HG02870 (cell line): ENCODE data around the gene GRPR.
A peak's percentile ranks its signal among the peaks of the same experiment; 100 is the strongest.

Source experiments
- ATAC-seq: cut with Tn5 transposase; IDR thresholded peaks from one replicate; pipeline ENCODE4 v1.9.1; 2021; ENCODE audit warnings: mild to moderate bottlenecking, moderate library complexity; ENCODE audit not compliant: unreplicated experiment

GRPR gene

GRCh38 chrX:16123222-16123786, at the start of gene GRPR:
GRPR (plus strand) TSS chrX:16123565; CDS start chrX:16123954, 389 bp downstream.
- peak; percentile 54 for ATAC-seq

GRCh38 chrX:16075087-16075486, 48.3 kb upstream of the GRPR start:
- no peak for ATAC-seq

GRCh38 chrX:16076834-16077233, 46.5 kb upstream of the GRPR start:
- ATAC-seq = no peak

GRCh38 chrX:16077811-16078210, 45.6 kb upstream of the GRPR start:
- ATAC-seq = no peak

- no peak for ATAC-seq
These were observed 42.0 kb upstream of the GRPR start for GRCh38 chrX:16081357-16081756.

- ATAC-seq = no peak
These were observed 40.8 kb upstream of the GRPR start for GRCh38 chrX:16082470-16083085.

- ATAC-seq = no peak
These were observed 36.3 kb upstream of the GRPR start for GRCh38 chrX:16087076-16087475.

GRCh38 chrX:16089086-16089485, 34.3 kb upstream of the GRPR start:
- no peak for ATAC-seq

GRCh38 chrX:16096141-16096540, 27.2 kb upstream of the GRPR start:
- ATAC-seq = no peak

- no peak for ATAC-seq
These were observed 22.7 kb upstream of the GRPR start for GRCh38 chrX:16100673-16101072.

GRCh38 chrX:16101581-16101980, 21.8 kb upstream of the GRPR start:
- no peak for ATAC-seq

GRCh38 chrX:16103625-16104024, 19.7 kb upstream of the GRPR start:
- no peak for ATAC-seq

GRCh38 chrX:16112428-16112827, 10.9 kb upstream of the GRPR start:
- no peak for ATAC-seq

GRCh38 chrX:16113978-16114565, 9.3 kb upstream of the GRPR start:
- no peak for ATAC-seq

GRCh38 chrX:16114611-16115010, 8.8 kb upstream of the GRPR start:
- ATAC-seq = no peak

GRCh38 chrX:16119353-16120220, 3.8 kb upstream of the GRPR start:
- peak; percentile 83 for ATAC-seq

- no peak for ATAC-seq
These were observed 2.9 kb upstream of the GRPR start for GRCh38 chrX:16120431-16120830.

GRCh38 chrX:16124201-16124600, 836 bp downstream of the GRPR start:
- ATAC-seq = no peak

- ATAC-seq = no peak
These were observed 2.3 kb downstream of the GRPR start for GRCh38 chrX:16125520-16126149.

- ATAC-seq = no peak
These were observed 7.3 kb downstream of the GRPR start for GRCh38 chrX:16130707-16131106.

GRCh38 chrX:16134936-16135335, 11.6 kb downstream of the GRPR start:
- no peak for ATAC-seq
